A549 (cell line): ENCODE measurements around the gene MAPRE3. TPM values are rescaled to one million over a fixed set of nuclear protein-coding genes. Genes with fewer than 3 reads are reported as not detected.

Experiments
- ATAC-seq, 2 experiments: fragments of 200-7000 bp in 1 of 2; fragments of >200 bp in 1 of 2; cut with Nextera tagmentation in 1 of 2; cut with Tn5 transposase in 1 of 2; 3 replicates each; pipeline versions ENCODE4 v1.8.0 to v1.9.1; 2018 to 2020; ENCODE audit warnings: mild to moderate bottlenecking in 1 of 2, moderate library complexity in 1 of 2
- CTCF ChIA-PET: fragments of 300-600 bp; sonication (Branson Sonifier 250); formaldehyde crosslinking; extraction: SDS; loops from one replicate; lab custom pipeline; 2021; ENCODE audit warnings: antibody characterized with exemption, inconsistent platforms; lab: Yijun Ruan, JAX
- POLR2A ChIA-PET: fragments of 350-600 bp; formaldehyde crosslinking; extraction: SDS; loops from one replicate; lab custom pipeline; 2021; ENCODE audit warnings: antibody characterized with exemption, inconsistent platforms; lab: Yijun Ruan, JAX
- DNase-seq, 2 experiments: peaks; one replicate each; pipeline versions ENCODE4 v3.0.0 to v3.0.0-alpha.2; 2011 to 2016; ENCODE audit warnings: low read depth in 1 of 2, low spot score in 1 of 2
- FAIRE-seq: peaks from 2 replicates; lab custom pipeline; 2011; peaks lifted over from hg19 to GRCh38; lab: Jason Lieb, UNC
- H3K27ac ChIP-seq, 2 experiments: fragments of >200 bp; sonication (Bioruptor Twin); formaldehyde crosslinking; 3 replicates each; pipeline ENCODE4 v1.5.1; 2016 to 2017
- H3K4me1 ChIP-seq: fragments of >200 bp; sonication (Bioruptor Twin); formaldehyde crosslinking; 3 replicates; pipeline ENCODE4 v1.6.1; 2016
- H3K4me2 ChIP-seq: fragments of >200 bp; sonication (Bioruptor Twin); formaldehyde crosslinking; 3 replicates; pipeline ENCODE4 v1.6.1; 2016
- H3K4me3 ChIP-seq: fragments of >200 bp; sonication (Bioruptor Twin); formaldehyde crosslinking; 3 replicates; pipeline ENCODE4 v1.5.1; 2016
- H3K9me3 ChIP-seq: fragments of >200 bp; sonication (Bioruptor Twin); formaldehyde crosslinking; 3 replicates; pipeline ENCODE4 v1.6.1; 2016
- CHD4 ChIP-seq: fragments of 200-600 bp; sonication (generic); IDR thresholded peaks from 2 replicates; pipeline ENCODE4 v1.6.1; 2016; ENCODE audit warnings: antibody characterized with exemption, mild to moderate bottlenecking, borderline replicate concordance
- CTCF ChIP-seq: fragments of >200 bp; sonication (Bioruptor Twin); formaldehyde crosslinking; IDR thresholded peaks from 3 replicates; pipeline ENCODE4 v1.5.1; 2016
- EP300 ChIP-seq, 2 experiments: fragments of >200 bp; sonication (Bioruptor Twin); formaldehyde crosslinking; IDR thresholded peaks; 2 replicates in 1 of 2; 3 replicates in 1 of 2; pipeline ENCODE4 v1.6.1; 2016 to 2017
- FOSL2 ChIP-seq, 2 experiments: fragments of 450-650 bp in 1 of 2; fragments of >200 bp in 1 of 2; sonication (Bioruptor Twin) in 1 of 2; formaldehyde crosslinking; IDR thresholded peaks; 2 replicates each; pipeline versions ENCODE4 v1.5.0 to v1.6.1; 2016 to 2020; ENCODE audit warnings: mild to moderate bottlenecking in 1 of 2, moderate library complexity in 1 of 2
- HEYL ChIP-seq: fragments of 250-450 bp; sonication (Bioruptor Pico); IDR thresholded peaks from 2 replicates; pipeline ENCODE4 v1.8.0; 2021; ENCODE audit warnings: mild to moderate bottlenecking, moderate library complexity
- HMGXB4 ChIP-seq: fragments of 250-450 bp; sonication (Bioruptor Pico); IDR thresholded peaks from 2 replicates; pipeline ENCODE4 v1.5.0; 2021; ENCODE audit warnings: mild to moderate bottlenecking, moderate library complexity, borderline replicate concordance
- JUN ChIP-seq, 2 experiments: fragments of >200 bp; sonication (Bioruptor Twin); formaldehyde crosslinking; IDR thresholded peaks; 2 replicates in 1 of 2; 3 replicates in 1 of 2; pipeline ENCODE4 v1.6.1; 2016 to 2017
- MYC ChIP-seq: IDR thresholded peaks from 2 replicates; pipeline ENCODE4 v1.6.1; 2012; ENCODE audit warnings: mild to moderate bottlenecking, inconsistent platforms, low read length, improper control_type of control experiment, borderline replicate concordance
- NFE2L2 ChIP-seq: fragments of 150-350 bp; conservative IDR thresholded peaks from 2 replicates; pipeline ENCODE4 v1.6.1; 2014; ENCODE audit warnings: low read length
- PHF8 ChIP-seq: fragments of 200-600 bp; sonication (generic); IDR thresholded peaks from 2 replicates; pipeline ENCODE4 v1.6.1; 2016; ENCODE audit warnings: low read depth, mild to moderate bottlenecking, antibody characterized with exemption, moderate library complexity, borderline replicate concordance
- RAD21 ChIP-seq, 2 experiments: fragments of >200 bp in 1 of 2; sonication (Bioruptor Twin) in 1 of 2; formaldehyde crosslinking in 1 of 2; IDR thresholded peaks in 1 of 2; conservative IDR thresholded peaks in 1 of 2; 2 replicates in 1 of 2; 3 replicates in 1 of 2; pipeline ENCODE4 v1.6.1; 2012 to 2018; ENCODE audit warnings: inconsistent platforms in 1 of 2
- RCOR1 ChIP-seq: fragments of 150-350 bp; IDR thresholded peaks from 2 replicates; pipeline ENCODE4 v1.6.1; 2014; ENCODE audit warnings: antibody characterized with exemption, low read length, low read depth
- RNF2 ChIP-seq: fragments of 200-600 bp; sonication (generic); IDR thresholded peaks from 2 replicates; pipeline ENCODE4 v1.6.1; 2016; ENCODE audit warnings: low read depth, mild to moderate bottlenecking, antibody characterized with exemption, moderate library complexity, borderline replicate concordance
- SMC3 ChIP-seq: fragments of >200 bp; sonication (Bioruptor Twin); formaldehyde crosslinking; IDR thresholded peaks from 3 replicates; pipeline ENCODE4 v1.6.1; 2018; ENCODE audit warnings: inconsistent platforms
- TFCP2L1 ChIP-seq: fragments of 250-450 bp; sonication (Bioruptor Pico); IDR thresholded peaks from 2 replicates; pipeline ENCODE4 v1.5.0; 2021; ENCODE audit warnings: mild to moderate bottlenecking
- ZC3H11A ChIP-seq: fragments of 450-650 bp; IDR thresholded peaks from 2 replicates; pipeline ENCODE4 v1.6.1; 2014; ENCODE audit warnings: antibody characterized with exemption, mild to moderate bottlenecking
- WGBS: methylation state at CpG from one replicate; pipeline ENCODE4 v1.1.6; 2017; ENCODE audit errors: missing lambda C conversion rate; 5-methylcytosine and 5-hydroxymethylcytosine counted together
- polyA plus RNA-seq, 4 experiments: library from polyadenylated mRNA; depleted of rRNA in 3 of 4; stranded (reverse); fragments of >200 nt; fragmentation: RNase III in 1 of 4; extraction: RNeasy Plus Mini Kit Qiagen cat#74134 plus additional on column Dnase treatment in 1 of 4; gene quantifications; 2 replicates in 3 of 4; 3 replicates in 1 of 4; pipeline ENCODE4 v1.2.3, GENCODE V29; 2011 to 2017
- TF ChIP-seq, protein P1 (sequence below): fragments of 250-450 bp; sonication (Bioruptor Pico); IDR thresholded peaks from 2 replicates; pipeline ENCODE4 v1.5.0; 2020; ENCODE audit warnings: low read depth, mild to moderate bottlenecking, moderate library complexity
- TF ChIP-seq, protein P2 (sequence below): IDR thresholded peaks from 2 replicates; pipeline ENCODE4 v1.6.1; 2012; ENCODE audit warnings: low read depth, borderline replicate concordance
- TF ChIP-seq, protein P3 (sequence below): fragments of 150-350 bp; IDR thresholded peaks from 2 replicates; pipeline ENCODE4 v1.6.1; 2014; ENCODE audit warnings: low read depth, mild to moderate bottlenecking, low read length

MAPRE3 gene
- polyA plus RNA-seq, 2 of the 4 experiments (the other 2 are of a cell fraction): 12.1 to 21.5 TPM

- 83% methylated on average over 3 of the region's 3 CpGs for WGBS
- no peak overlapping the region for H3K4me2 ChIP-seq
- DNase-seq (no peak), FAIRE-seq (no peak), ATAC-seq (no peak)
- H3K4me3 ChIP-seq: no peak overlapping the region
- no peaks in the 10 kb centered on the region for H3K9me3 ChIP-seq
- POLR2A ChIA-PET: interaction anchor here (4.7 to 5.5 kb wide), 2 partner anchors 9 to 11 kb away, joined by 35 to 37 read pairs; partner anchors contain the start of genes AGBL5 and OST4
- TF ChIP-seq RNF2: no peak
- TF ChIP-seq, protein P1, sequence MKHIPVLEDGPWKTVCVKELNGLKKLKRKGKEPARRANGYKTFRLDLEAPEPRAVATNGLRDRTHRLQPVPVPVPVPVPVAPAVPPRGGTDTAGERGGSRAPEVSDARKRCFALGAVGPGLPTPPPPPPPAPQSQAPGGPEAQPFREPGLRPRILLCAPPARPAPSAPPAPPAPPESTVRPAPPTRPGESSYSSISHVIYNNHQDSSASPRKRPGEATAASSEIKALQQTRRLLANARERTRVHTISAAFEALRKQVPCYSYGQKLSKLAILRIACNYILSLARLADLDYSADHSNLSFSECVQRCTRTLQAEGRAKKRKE (CRISPR knock-in tag): no peak
- TF ChIP-seq TFCP2L1 (CRISPR knock-in tag): no peak
- no peak for TF ChIP-seq FOSL2 (IDR thresholded peaks at IDR 0.05)
- TF ChIP-seq FOSL2 (CRISPR knock-in tag; IDR thresholded peaks at IDR 0.05): no peak
- TF ChIP-seq CTCF: no peak
- TF ChIP-seq, protein P2, sequence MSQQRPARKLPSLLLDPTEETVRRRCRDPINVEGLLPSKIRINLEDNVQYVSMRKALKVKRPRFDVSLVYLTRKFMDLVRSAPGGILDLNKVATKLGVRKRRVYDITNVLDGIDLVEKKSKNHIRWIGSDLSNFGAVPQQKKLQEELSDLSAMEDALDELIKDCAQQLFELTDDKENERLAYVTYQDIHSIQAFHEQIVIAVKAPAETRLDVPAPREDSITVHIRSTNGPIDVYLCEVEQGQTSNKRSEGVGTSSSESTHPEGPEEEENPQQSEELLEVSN: no peak
- TF ChIP-seq, protein P3, sequence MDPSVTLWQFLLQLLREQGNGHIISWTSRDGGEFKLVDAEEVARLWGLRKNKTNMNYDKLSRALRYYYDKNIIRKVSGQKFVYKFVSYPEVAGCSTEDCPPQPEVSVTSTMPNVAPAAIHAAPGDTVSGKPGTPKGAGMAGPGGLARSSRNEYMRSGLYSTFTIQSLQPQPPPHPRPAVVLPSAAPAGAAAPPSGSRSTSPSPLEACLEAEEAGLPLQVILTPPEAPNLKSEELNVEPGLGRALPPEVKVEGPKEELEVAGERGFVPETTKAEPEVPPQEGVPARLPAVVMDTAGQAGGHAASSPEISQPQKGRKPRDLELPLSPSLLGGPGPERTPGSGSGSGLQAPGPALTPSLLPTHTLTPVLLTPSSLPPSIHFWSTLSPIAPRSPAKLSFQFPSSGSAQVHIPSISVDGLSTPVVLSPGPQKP: no peak
- TF ChIP-seq RAD21 (conservative IDR thresholded peaks at IDR 0.05 in 1 of 2, IDR thresholded peaks at IDR 0.05 in 1 of 2): no peak
- no peak for TF ChIP-seq JUN (IDR thresholded peaks at IDR 0.05)
- TF ChIP-seq CHD4: no peak
- no peak for TF ChIP-seq HEYL (CRISPR knock-in tag)
- TF ChIP-seq HMGXB4 (CRISPR knock-in tag): no peak
- no peak for TF ChIP-seq MYC
- TF ChIP-seq SMC3: no peak
- no peak for TF ChIP-seq EP300 (IDR thresholded peaks at IDR 0.05)
- no peak for TF ChIP-seq ZC3H11A
- no peak for TF ChIP-seq PHF8
- no peak for TF ChIP-seq RCOR1
- TF ChIP-seq NFE2L2: no peak
- H3K4me1 ChIP-seq: peaks cover 5% of the 10 kb centered on the region; the same call in 1 of the 3 replicates
- no peak overlapping the region for H3K27ac ChIP-seq
- CTCF ChIA-PET: interaction anchor here (0.8 to 18.7 kb wide), 5 partner anchors 9 to 109 kb away, joined by 3 to 253 read pairs (median 6); partner anchors contain the start of genes AGBL5, EMILIN1, KHK and OST4
These were observed 89.9 kb downstream of the MAPRE3 start for GRCh38 chr2:27060323-27060722.
